Keratinocyte (primary cell): Measurements from ENCODE around the gene CEP68. TPM values are rescaled to one million over a fixed set of nuclear protein-coding genes. Genes with fewer than 3 reads are reported as not detected.

ENCODE experiments used
- DNase-seq: peaks from one replicate; pipeline ENCODE4 v3.0.0-alpha.2; 2011; ENCODE audit warnings: low read depth, missing footprints, low spot score
- FAIRE-seq: peaks from 2 replicates; lab custom pipeline; 2011; peaks lifted over from hg19 to GRCh38; lab: Jason Lieb, UNC
- H2AFZ ChIP-seq: 2 replicates; pipeline ENCODE4 v1.6.0; 2012; ENCODE audit warnings: low read length, control low read depth, inconsistent platforms; ENCODE audit not compliant: control insufficient read depth
- H3K27ac ChIP-seq: 2 replicates; pipeline ENCODE4 v1.5.1; 2011; ENCODE audit warnings: low read length; ENCODE audit not compliant: control insufficient read depth, insufficient read depth
- H3K27me3 ChIP-seq: 3 replicates; pipeline ENCODE4 v1.6.0; 2011; ENCODE audit warnings: low read length; ENCODE audit not compliant: control insufficient read depth, insufficient read depth; ENCODE audit errors: extremely low read depth
- H3K36me3 ChIP-seq, 2 experiments: 2 replicates in 1 of 2; 3 replicates in 1 of 2; pipeline ENCODE4 v1.5.1; 2011; ENCODE audit warnings: low read length in 2 of 2, mild to moderate bottlenecking in 1 of 2; ENCODE audit not compliant: control insufficient read depth in 2 of 2, insufficient read depth in 2 of 2; ENCODE audit errors: extremely low read depth in 1 of 2
- H3K4me1 ChIP-seq: 3 replicates; pipeline ENCODE4 v1.5.1; 2011; ENCODE audit warnings: low read length; ENCODE audit not compliant: control insufficient read depth, insufficient read depth; ENCODE audit errors: extremely low read depth
- H3K4me2 ChIP-seq: 3 replicates; pipeline ENCODE4 v1.6.0; 2011; ENCODE audit warnings: low read depth, low read length; ENCODE audit not compliant: control insufficient read depth, insufficient read depth; ENCODE audit errors: extremely low read depth
- H3K4me3 ChIP-seq, 3 experiments: fragments of 200-600 bp in 1 of 3; sonication (generic) in 1 of 3; 2 replicates in 2 of 3; 3 replicates in 1 of 3; pipeline ENCODE4 v1.5.1; 2011 to 2016; ENCODE audit warnings: low read length in 3 of 3, mild to moderate bottlenecking in 3 of 3, control low read depth in 2 of 3, inconsistent platforms in 1 of 3, low read depth in 1 of 3, mixed read lengths in 1 of 3, mixed run types in 1 of 3, moderate library complexity in 1 of 3; ENCODE audit not compliant: control insufficient read depth in 2 of 3, insufficient read depth in 2 of 3; ENCODE audit errors: extremely low read depth in 1 of 3
- H3K79me2 ChIP-seq: 2 replicates; pipeline ENCODE4 v1.6.0; 2012; ENCODE audit warnings: low read length; ENCODE audit not compliant: control insufficient read depth, insufficient read depth
- H3K9ac ChIP-seq: 3 replicates; pipeline ENCODE4 v1.6.0; 2011; ENCODE audit warnings: low read length; ENCODE audit not compliant: control insufficient read depth, insufficient read depth; ENCODE audit errors: extremely low read depth
- H3K9me1 ChIP-seq: 3 replicates; pipeline ENCODE4 v1.6.0; 2011; ENCODE audit warnings: low read length; ENCODE audit not compliant: control insufficient read depth, insufficient read depth; ENCODE audit errors: extremely low read depth
- H3K9me3 ChIP-seq: 2 replicates; pipeline ENCODE4 v1.5.1; 2012; ENCODE audit warnings: low read depth, low read length; ENCODE audit not compliant: control insufficient read depth
- H4K20me1 ChIP-seq: 3 replicates; pipeline ENCODE4 v1.6.0; 2011; ENCODE audit warnings: low read length; ENCODE audit not compliant: control insufficient read depth, insufficient read depth; ENCODE audit errors: extremely low read depth
- CTCF ChIP-seq, 3 experiments: IDR thresholded peaks in 1 of 3; conservative IDR thresholded peaks in 1 of 3; optimal IDR thresholded peaks in 1 of 3; 2 replicates in 2 of 3; 3 replicates in 1 of 3; pipeline versions ENCODE3 to v1.5.1; 2011; ENCODE audit warnings: low read length in 3 of 3, mild to moderate bottlenecking in 3 of 3, moderate library complexity in 2 of 3, control low read depth in 1 of 3, inconsistent platforms in 1 of 3; ENCODE audit not compliant: insufficient read depth in 2 of 3; ENCODE audit errors: extremely low read depth in 1 of 3
- EZH2 ChIP-seq: IDR thresholded peaks from one replicate; pipeline ENCODE4 v1.6.1; 2012; ENCODE audit warnings: inconsistent platforms, mild to moderate bottlenecking, low read length, moderate library complexity
- dilution Hi-C: fragments of 300-500 bp; cut with MboI; formaldehyde crosslinking; loops from one replicate; pipeline ENCODE4 v1.7.0; 2020; ENCODE audit warnings: low sequenced_read_pairs; ENCODE audit not compliant: extremely low pct_ligation_motif_present
- polyA plus RNA-seq, 5 experiments: library from polyadenylated mRNA; depleted of rRNA in 3 of 5; stranded (reverse) in 3 of 5; stranded (forward) in 1 of 5; unstranded in 1 of 5; fragments of >200 nt; gene quantifications; 1 replicate in 1 of 5; 2 replicates in 3 of 5; 3 replicates in 1 of 5; pipeline versions ENCODE4 v1.2.1 to v1.2.3, GENCODE V29; 2011 to 2012; ENCODE audit warnings: missing spikeins in 2 of 5, low read depth in 1 of 5, low replicate concordance in 1 of 5

Gene CEP68
- polyA plus RNA-seq, 1 donor (not counting 4 experiments of a cell fraction or from before 2014, with no cell fraction given) = 4.1 TPM

- Histone ChIP-seq H3K4me3 (no peak overlapping the region), H3K36me3 (no peaks in the 10 kb centered on the region), H3K4me2 (peak overlapping the region; percentile 83), H3K27ac (no peak overlapping the region), H3K4me1 (peaks cover 14% of the 10 kb centered on the region), H3K9me3 (no peaks in the 10 kb centered on the region), H3K9me1 (no peaks in the 10 kb centered on the region), H2AFZ (no peak overlapping the region), H3K9ac (no peak overlapping the region), H3K79me2 (no peaks in the 10 kb centered on the region), H4K20me1 (no peaks in the 10 kb centered on the region), H3K27me3 (no peaks in the 10 kb centered on the region)
- TF ChIP-seq CTCF (optimal IDR thresholded peaks at IDR 0.05 in 1 of 3, IDR thresholded peaks at IDR 0.05 in 1 of 3, conservative IDR thresholded peaks at IDR 0.05 in 1 of 3; ENCODE audit: extremely low read depth in 1 of 3, insufficient read depth in 2 of 3, low read length in 3 of 3) = no peak
- TF ChIP-seq EZH2 = no peak
- dilution Hi-C loops = no loop called here
- DNase-seq = no peak
- no peak for FAIRE-seq
Observed at GRCh38 chr2:65054749-65055421, 1.3 kb upstream of the CEP68 start.

DNA sequence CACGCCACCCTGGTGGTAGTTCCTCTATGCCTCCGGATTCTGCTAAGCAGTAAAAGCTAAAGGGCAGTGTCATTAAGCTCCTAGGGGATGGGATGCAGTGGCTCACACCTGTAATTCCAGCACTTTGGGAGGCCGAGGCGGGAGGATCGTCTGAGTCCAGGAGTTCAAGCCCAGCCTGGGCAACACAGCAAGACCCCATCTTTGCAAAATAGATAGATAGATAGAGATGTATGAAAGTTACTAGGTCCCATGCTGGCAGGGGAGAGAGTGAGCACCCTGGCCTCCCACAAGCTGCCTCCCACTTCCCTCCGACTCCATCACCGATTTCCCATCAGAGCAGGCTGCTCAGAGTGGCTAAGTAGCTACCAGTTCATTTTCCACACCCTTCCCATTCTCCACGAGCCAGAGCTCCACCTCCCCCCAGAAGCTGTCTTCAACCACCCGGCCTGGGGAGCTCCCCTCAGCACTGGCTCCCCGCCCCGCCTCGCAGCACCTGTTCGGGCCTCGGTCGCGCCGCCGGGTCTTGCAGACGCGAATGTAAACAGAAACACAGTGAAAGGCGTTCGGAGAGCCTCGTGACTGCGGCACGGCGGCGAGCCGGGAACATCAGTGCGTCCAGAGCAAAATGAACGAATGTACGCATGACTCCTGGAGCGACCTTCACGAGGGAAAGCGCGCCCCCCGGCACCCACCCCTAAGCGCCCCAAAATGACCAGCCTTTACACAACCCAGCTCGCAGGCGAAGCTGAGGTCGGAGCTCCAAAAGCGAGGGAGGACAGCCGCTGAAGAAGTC is 598 bp upstream of the CEP68 start:
- Histone ChIP-seq H3K9ac (peak overlapping the region; percentile 75), H3K36me3 (no peaks in the 10 kb centered on the region), H4K20me1 (no peaks in the 10 kb centered on the region), H3K9me3 (no peaks in the 10 kb centered on the region), H3K4me1 (peaks cover 14% of the 10 kb centered on the region), H3K79me2 (no peaks in the 10 kb centered on the region), H2AFZ (peak overlapping the region; percentile 87), H3K4me3 (peak overlapping the region; percentile 51 to 79 (median 71)), H3K27me3 (no peaks in the 10 kb centered on the region), H3K4me2 (peak overlapping the region; percentile 83), H3K27ac (peak overlapping the region; percentile 2), H3K9me1 (no peaks in the 10 kb centered on the region)
- dilution Hi-C loops = no loop called here
- TF ChIP-seq EZH2 = no peak
- TF ChIP-seq CTCF (optimal IDR thresholded peaks at IDR 0.05 in 1 of 3, IDR thresholded peaks at IDR 0.05 in 1 of 3, conservative IDR thresholded peaks at IDR 0.05 in 1 of 3; ENCODE audit: extremely low read depth in 1 of 3, insufficient read depth in 2 of 3, low read length in 3 of 3) = no peak
- DNase-seq = no peak
- no peak for FAIRE-seq
